LoVo (cell line): ENCODE results near the gene GPR141.
"Not testable (repeated sequence)": the region's sequence is repeated elsewhere in the genome, so short reads cannot be mapped to it uniquely, and the experiment has no call there.

Source experiments
- DNase-seq: peaks from one replicate; pipeline ENCODE4 v3.0.0-alpha.2; 2016; ENCODE audit warnings: low spot score

The GPR141 gene

GRCh38 chr7:37686556-37687345 is 3.2 kb downstream of the GPR141 start:
- no peak for DNase-seq

GRCh38 chr7:37690206-37690605 is 6.6 kb downstream of the GPR141 start:
- DNase-seq = no peak

- no peak for DNase-seq
These were observed 10.9 kb downstream of the GPR141 start for GRCh38 chr7:37694208-37695094.

- DNase-seq = no peak
These were observed 14.7 kb downstream of the GPR141 start for GRCh38 chr7:37698276-37698675.

GRCh38 chr7:37698782-37699181 is 15.2 kb downstream of the GPR141 start:
- no peak for DNase-seq

GRCh38 chr7:37701769-37702168 is 18.2 kb downstream of the GPR141 start:
- no peak for DNase-seq

- DNase-seq = no peak
These were observed 19.8 kb downstream of the GPR141 start for GRCh38 chr7:37703361-37703760.

GRCh38 chr7:37704328-37704833 is 20.8 kb downstream of the GPR141 start:
- DNase-seq = not testable (repeated sequence)

GRCh38 chr7:37705976-37706375 is 22.4 kb downstream of the GPR141 start:
- DNase-seq = no peak

- no peak for DNase-seq
These were observed 23.2 kb downstream of the GPR141 start for GRCh38 chr7:37706804-37707203.

GRCh38 chr7:37707754-37708485 is 24.4 kb downstream of the GPR141 start:
- DNase-seq = no peak

- DNase-seq = no peak
These were observed 26.3 kb downstream of the GPR141 start for GRCh38 chr7:37709631-37710509.

GRCh38 chr7:37713613-37714012 is 30.0 kb downstream of the GPR141 start:
- DNase-seq = no peak

GRCh38 chr7:37714606-37715005 is 31.0 kb downstream of the GPR141 start:
- no peak for DNase-seq

- no peak for DNase-seq
These were observed 35.0 kb downstream of the GPR141 start for GRCh38 chr7:37718585-37718984.

GRCh38 chr7:37719077-37719476 is 35.5 kb downstream of the GPR141 start:
- DNase-seq = no peak

- no peak for DNase-seq
These were observed 41.2 kb downstream of the GPR141 start for GRCh38 chr7:37724732-37725131.

GRCh38 chr7:37726016-37726415 is 42.5 kb downstream of the GPR141 start:
- DNase-seq = no peak

GRCh38 chr7:37728747-37729146 is 45.2 kb downstream of the GPR141 start:
- no peak for DNase-seq

- DNase-seq = no peak
These were observed 45.6 kb downstream of the GPR141 start for GRCh38 chr7:37729181-37729580.

- no peak for DNase-seq
These were observed 46.9 kb downstream of the GPR141 start for GRCh38 chr7:37730501-37730900.
